Measurements from ENCODE around the gene SUPT3H. TPM values are rescaled to one million over a fixed set of nuclear protein-coding genes. Genes with fewer than 3 reads are reported as not detected.

The SUPT3H gene
- total and polyA plus RNA-seq, 12 donors: 2.1 to 6.2 (median 3.5) TPM

DNA sequence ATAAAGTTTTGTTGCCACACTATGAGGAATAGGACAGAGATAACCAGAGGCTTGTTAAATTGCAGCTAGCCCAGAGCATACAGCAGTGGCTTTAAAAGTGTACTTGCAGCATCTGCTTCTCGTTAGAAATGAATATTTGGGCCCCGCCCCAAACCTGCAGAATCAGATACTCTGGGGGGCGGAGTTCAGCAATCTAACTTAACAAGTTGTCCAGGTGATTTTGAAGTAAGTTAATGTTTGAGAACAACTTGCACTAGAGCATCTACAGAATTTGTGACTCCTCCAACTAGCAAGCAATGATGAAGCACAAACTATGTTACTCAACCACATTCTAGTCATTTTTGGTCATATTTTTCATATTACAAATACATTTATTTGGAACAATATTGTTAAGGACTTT is 10.6 kb upstream of the SUPT3H start:
- DNase-seq (no peak), ATAC-seq (no peak)
- no peaks in the 10 kb centered on the region for H3K36me3 ChIP-seq
- no peak overlapping the region for H3K27ac ChIP-seq
- H3K9me3 ChIP-seq: peaks cover 0 to 13% (median 0%) of the 10 kb centered on the region in 11 donors
- no peak overlapping the region for H3K4me3 ChIP-seq
- H3K27me3 ChIP-seq: peaks cover 0 to 18% (median 2%) of the 10 kb centered on the region in 7 donors
- H3K4me1 ChIP-seq: no peaks in the 10 kb centered on the region
- intact Hi-C loops (cut with DNase I): loop anchor here in 1 of 10 donors (5.0 kb wide), 1 partner anchor 866 kb away; no protein-coding TSS in a partner anchor
- TF ChIP-seq, protein P1, sequence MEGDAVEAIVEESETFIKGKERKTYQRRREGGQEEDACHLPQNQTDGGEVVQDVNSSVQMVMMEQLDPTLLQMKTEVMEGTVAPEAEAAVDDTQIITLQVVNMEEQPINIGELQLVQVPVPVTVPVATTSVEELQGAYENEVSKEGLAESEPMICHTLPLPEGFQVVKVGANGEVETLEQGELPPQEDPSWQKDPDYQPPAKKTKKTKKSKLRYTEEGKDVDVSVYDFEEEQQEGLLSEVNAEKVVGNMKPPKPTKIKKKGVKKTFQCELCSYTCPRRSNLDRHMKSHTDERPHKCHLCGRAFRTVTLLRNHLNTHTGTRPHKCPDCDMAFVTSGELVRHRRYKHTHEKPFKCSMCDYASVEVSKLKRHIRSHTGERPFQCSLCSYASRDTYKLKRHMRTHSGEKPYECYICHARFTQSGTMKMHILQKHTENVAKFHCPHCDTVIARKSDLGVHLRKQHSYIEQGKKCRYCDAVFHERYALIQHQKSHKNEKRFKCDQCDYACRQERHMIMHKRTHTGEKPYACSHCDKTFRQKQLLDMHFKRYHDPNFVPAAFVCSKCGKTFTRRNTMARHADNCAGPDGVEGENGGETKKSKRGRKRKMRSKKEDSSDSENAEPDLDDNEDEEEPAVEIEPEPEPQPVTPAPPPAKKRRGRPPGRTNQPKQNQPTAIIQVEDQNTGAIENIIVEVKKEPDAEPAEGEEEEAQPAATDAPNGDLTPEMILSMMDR (IDR thresholded peaks at IDR 0.05): no peak
- WGBS, 2 donors: 76 to 85% methylated on average over 3 of the region's 3 CpGs

DNA sequence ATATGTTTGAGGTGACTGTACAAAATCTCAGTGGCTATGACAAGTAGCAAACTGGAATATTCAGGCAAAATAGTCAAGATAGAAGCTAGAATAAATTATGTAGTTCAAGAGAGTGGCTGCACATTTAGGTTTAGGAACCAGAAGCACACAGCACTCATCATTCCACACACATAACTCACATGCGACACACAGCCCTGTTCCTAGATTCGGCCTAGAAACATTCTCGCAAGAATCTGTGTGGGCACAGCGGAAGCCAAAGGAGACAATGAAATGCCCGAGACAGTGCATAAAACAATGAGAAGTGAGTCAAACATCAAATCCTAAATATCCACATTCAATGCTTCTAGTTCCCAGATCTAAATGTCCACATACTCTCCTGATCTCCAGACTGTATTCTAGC is 9.5 kb upstream of the SUPT3H start:
- WGBS, 2 donors: 93 to 94% methylated on average over 5 of the region's 5 CpGs
- ATAC-seq (no peak), DNase-seq (no peak)
- peaks cover 0 to 4% (median 0%) of the 10 kb centered on the region in 11 donors for H3K9me3 ChIP-seq
- no peak overlapping the region for H3K4me3 ChIP-seq
- no peak overlapping the region for H3K27ac ChIP-seq
- TF ChIP-seq, protein P1 (IDR thresholded peaks at IDR 0.05): no peak
- no peaks in the 10 kb centered on the region for H3K36me3 ChIP-seq
- no peaks in the 10 kb centered on the region for H3K4me1 ChIP-seq
- H3K27me3 ChIP-seq: peaks cover 0 to 18% (median 2%) of the 10 kb centered on the region in 7 donors
- intact Hi-C loops (cut with DNase I): loop anchor here in 1 of 10 donors (5.0 kb wide), 1 partner anchor 865 kb away; no protein-coding TSS in a partner anchor

DNA sequence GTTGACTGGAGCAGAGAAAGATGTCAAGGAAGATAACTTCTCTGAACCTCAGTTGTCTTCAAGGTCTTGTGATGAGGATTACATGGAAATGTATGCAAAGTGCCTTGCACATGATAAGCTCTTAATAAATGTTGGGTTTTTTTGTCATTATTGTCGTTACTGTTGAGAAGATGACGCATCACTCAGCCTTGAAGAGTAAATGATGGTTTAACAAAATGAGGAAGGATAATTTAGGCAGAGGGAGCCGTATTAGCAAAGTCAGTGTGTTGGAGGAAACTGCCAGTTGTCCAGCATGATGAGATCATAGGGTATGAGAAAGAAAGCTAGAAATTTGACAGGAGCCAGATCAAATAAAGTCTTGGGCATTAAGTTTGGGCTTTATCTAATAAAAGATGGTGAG is 8.8 kb upstream of the SUPT3H start:
- no peak for DNase-seq
- WGBS, 2 donors: 82 to 85% methylated on average over 3 of the region's 3 CpGs
- no peak overlapping the region for H3K27ac ChIP-seq
- H3K9me3 ChIP-seq: no peaks in the 10 kb centered on the region
- peaks cover 0 to 18% (median 2%) of the 10 kb centered on the region in 7 donors for H3K27me3 ChIP-seq
- no peaks in the 10 kb centered on the region for H3K4me1 ChIP-seq
- no peak for ATAC-seq
- no peaks in the 10 kb centered on the region for H3K36me3 ChIP-seq
- TF ChIP-seq, protein P1 (IDR thresholded peaks at IDR 0.05): no peak
- no peak overlapping the region for H3K4me3 ChIP-seq
- intact Hi-C loops (cut with DNase I): loop anchor here in 1 of 10 donors (5.0 kb wide), 1 partner anchor 864 kb away; no protein-coding TSS in a partner anchor

DNA sequence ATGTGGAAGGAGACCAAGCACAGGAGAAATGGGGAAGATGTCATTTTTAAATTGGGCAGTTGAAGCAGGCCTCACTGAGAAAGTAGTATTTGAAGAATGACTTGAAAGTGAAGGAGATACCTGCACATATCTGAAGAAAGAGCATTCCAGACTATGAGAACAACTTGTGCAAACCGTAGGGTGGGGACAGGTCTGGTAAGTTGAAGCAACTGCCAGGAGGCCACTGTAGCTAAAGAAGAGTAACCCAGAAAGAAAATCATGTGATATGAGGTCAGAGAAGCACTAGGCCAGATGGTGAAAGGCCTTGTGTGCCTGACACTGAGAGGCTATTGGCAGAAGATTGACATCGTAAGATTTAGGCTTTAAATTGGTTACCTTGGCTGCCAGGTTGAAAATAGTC is 4.7 kb upstream of the SUPT3H start:
- Histone ChIP-seq H3K27me3 (peaks cover 0 to 15% (median 0%) of the 10 kb centered on the region in 7 donors), H3K36me3 (no peaks in the 10 kb centered on the region), H3K4me3 (no peak overlapping the region), H3K9me3 (no peaks in the 10 kb centered on the region), H3K4me1 (peaks cover 0 to 10% (median 6%) of the 10 kb centered on the region in 9 donors), H3K27ac (no peak overlapping the region)
- TF ChIP-seq, protein P1 (IDR thresholded peaks at IDR 0.05): no peak
- ATAC-seq (no peak), DNase-seq (no peak)
- intact Hi-C loops (cut with DNase I): no loop called here
- WGBS, 2 donors: 91 to 96% methylated on average over 2 of the region's 2 CpGs

Data from heart right ventricle (tissue), 16 donors.